HTERT RPE-1 (cell line): ENCODE results near the gene RNF149.
"Not testable (repeated sequence)": the region's sequence is repeated elsewhere in the genome, so short reads cannot be mapped to it uniquely, and the experiment has no call there.

ENCODE experiments used
- in situ Hi-C: fragments of 300-500 bp; cut with MboI; formaldehyde crosslinking; loops from 4 replicates; pipeline ENCODE4 v1.14.3; 2020; ENCODE audit warnings: low sequenced_read_pairs

Gene RNF149

GRCh38 chr2:101332885-101333766 is 24.6 kb upstream of the RNF149 start:
- in situ Hi-C loops = no loop called here

GRCh38 chr2:101331202-101331601 is 22.7 kb upstream of the RNF149 start:
- in situ Hi-C loops = no loop called here

- in situ Hi-C loops = no loop called here
Measured at GRCh38 chr2:101330253-101330933, 21.9 kb upstream of the RNF149 start.

- in situ Hi-C loops = no loop called here
Measured at GRCh38 chr2:101329026-101329425, 20.5 kb upstream of the RNF149 start.

GRCh38 chr2:101328474-101329007 is 20.0 kb upstream of the RNF149 start:
- in situ Hi-C loops = no loop called here

- in situ Hi-C loops = no loop called here
Measured at GRCh38 chr2:101327863-101328394, 19.4 kb upstream of the RNF149 start.

- in situ Hi-C loops = no loop called here
Measured at GRCh38 chr2:101325425-101325824, 16.9 kb upstream of the RNF149 start.

GRCh38 chr2:101316568-101316967 is 8.1 kb upstream of the RNF149 start:
- in situ Hi-C loops = not testable (repeated sequence)

- in situ Hi-C loops = no loop called here
Measured at GRCh38 chr2:101311696-101312017, 3.2 kb upstream of the RNF149 start.

GRCh38 chr2:101310834-101311695 is 2.6 kb upstream of the RNF149 start:
- in situ Hi-C loops = no loop called here

- in situ Hi-C loops = no loop called here
Measured at GRCh38 chr2:101310090-101310833, 1.8 kb upstream of the RNF149 start.

- in situ Hi-C loops = no loop called here
Measured at GRCh38 chr2:101307950-101308431, 510 bp downstream of the RNF149 start.

- in situ Hi-C loops = no loop called here
Measured at GRCh38 chr2:101307503-101307902, 998 bp downstream of the RNF149 start.

- in situ Hi-C loops = no loop called here
Measured at GRCh38 chr2:101306410-101306809, 2.1 kb downstream of the RNF149 start.

GRCh38 chr2:101305492-101306078 is 2.9 kb downstream of the RNF149 start:
- in situ Hi-C loops = no loop called here

GRCh38 chr2:101305035-101305434 is 3.5 kb downstream of the RNF149 start:
- in situ Hi-C loops = no loop called here

- in situ Hi-C loops = no loop called here
Measured at GRCh38 chr2:101303688-101304087, 4.8 kb downstream of the RNF149 start.

GRCh38 chr2:101302016-101302415 is 6.5 kb downstream of the RNF149 start:
- in situ Hi-C loops = no loop called here

GRCh38 chr2:101300836-101301235 is 7.7 kb downstream of the RNF149 start:
- in situ Hi-C loops = no loop called here

GRCh38 chr2:101300164-101300563 is 8.3 kb downstream of the RNF149 start:
- in situ Hi-C loops = no loop called here
